Smooth muscle cell (in vitro differentiated cells): ENCODE measurements around the gene C6orf15. TPM values are rescaled to one million over a fixed set of nuclear protein-coding genes. Genes with fewer than 3 reads are reported as not detected.
A peak's percentile ranks its signal among the peaks of the same experiment; 100 is the strongest.

Experiments used
- DNase-seq: peaks from one replicate; lab custom pipeline; 2025; ENCODE audit not compliant: unreplicated experiment; lab: John Stamatoyannopoulos, UW
- H2AFZ ChIP-seq: fragments of 200-600 bp; sonication (generic); 2 replicates; pipeline ENCODE4 v1.6.0; 2016; ENCODE audit warnings: antibody characterized with exemption, low read depth, mild to moderate bottlenecking
- H3F3A ChIP-seq: fragments of 200-600 bp; sonication (generic); 2 replicates; pipeline ENCODE4 v1.6.0; 2017; ENCODE audit warnings: antibody characterized with exemption, low read depth
- H3K27ac ChIP-seq: fragments of 200-600 bp; sonication (generic); 2 replicates; pipeline ENCODE4 v1.5.1; 2016; ENCODE audit warnings: low read depth, mild to moderate bottlenecking
- H3K27me3 ChIP-seq: fragments of 200-600 bp; sonication (generic); 2 replicates; pipeline ENCODE4 v1.6.1; 2016; ENCODE audit warnings: low read depth, mild to moderate bottlenecking
- H3K36me3 ChIP-seq: fragments of 200-600 bp; sonication (generic); 2 replicates; pipeline ENCODE4 v1.5.1; 2016; ENCODE audit warnings: low read depth
- H3K4me1 ChIP-seq: fragments of 200-600 bp; sonication (generic); 2 replicates; pipeline ENCODE4 v1.5.1; 2016; ENCODE audit warnings: low read depth
- H3K4me2 ChIP-seq: fragments of 200-600 bp; sonication (generic); 2 replicates; pipeline ENCODE4 v1.6.0; 2016; ENCODE audit warnings: mild to moderate bottlenecking
- H3K4me3 ChIP-seq: fragments of 200-600 bp; sonication (generic); 2 replicates; pipeline ENCODE4 v1.5.1; 2016; ENCODE audit warnings: mild to moderate bottlenecking
- H3K79me2 ChIP-seq: fragments of 200-600 bp; sonication (generic); 2 replicates; pipeline ENCODE4 v1.6.0; 2016; ENCODE audit warnings: low read depth, mild to moderate bottlenecking
- H3K9ac ChIP-seq: fragments of 200-600 bp; sonication (generic); 2 replicates; pipeline ENCODE4 v1.6.0; 2016; ENCODE audit warnings: low read depth
- H3K9me3 ChIP-seq: fragments of 200-600 bp; sonication (generic); replicated peaks from 2 replicates; pipeline ENCODE4 v1.5.1; 2016; ENCODE audit warnings: low read depth
- H4K20me1 ChIP-seq: fragments of 200-600 bp; sonication (generic); 2 replicates; pipeline ENCODE4 v1.6.0; 2016; ENCODE audit warnings: low read depth
- CTCF ChIP-seq: fragments of 200-600 bp; sonication (generic); IDR thresholded peaks from 2 replicates; pipeline ENCODE4 v1.5.1; 2017; ENCODE audit warnings: borderline replicate concordance, mild to moderate bottlenecking, antibody characterized with exemption; ENCODE audit not compliant: insufficient read depth, poor library complexity, severe bottlenecking
- WGBS: methylation state at CpG from one replicate; pipeline ENCODE4 v1.1.7; 2016; ENCODE audit warnings: low lambda C conversion rate; 5-methylcytosine and 5-hydroxymethylcytosine counted together
- polyA plus RNA-seq: library from polyadenylated mRNA; unstranded; fragments of >200 nt; fragmentation: Nextera tagmentation; extraction: Ambion mirVana; gene quantifications from 2 replicates; pipeline ENCODE4 v1.2.1, GENCODE V29; 2016
- total RNA-seq: library from RNA; depleted of rRNA; stranded (reverse); fragments of >200 nt; gene quantifications from 2 replicates; pipeline ENCODE4 v1.2.3, GENCODE V29; 2014

The C6orf15 gene
- total and polyA plus RNA-seq, 2 experiments from 2014 or later, result 0.94 to 1.5 TPM

- WGBS, result 30% methylated on average over 22 of the region's 22 CpGs
- DNase-seq, result no peak
- H3K4me3 ChIP-seq, result no peak overlapping the region
Observed at GRCh38 chr6:31079656-31080261, 32.6 kb downstream of the C6orf15 start.

GRCh38 chr6:31076611-31077010 is 35.8 kb downstream of the C6orf15 start:
- H3K9me3 ChIP-seq, result no peaks in the 10 kb centered on the region
- H3K27ac ChIP-seq, result no peak overlapping the region
- H3K4me3 ChIP-seq, result no peak overlapping the region
- no peak overlapping the region for H3K4me2 ChIP-seq
- H3K4me1 ChIP-seq, result no peaks in the 10 kb centered on the region
- H3K36me3 ChIP-seq, result no peaks in the 10 kb centered on the region
- no peaks in the 10 kb centered on the region for H3K27me3 ChIP-seq
- H3F3A ChIP-seq, result no peaks in the 10 kb centered on the region
- 96% methylated on average over 4 of the region's 4 CpGs for WGBS
- no peak overlapping the region for H3K9ac ChIP-seq
- H4K20me1 ChIP-seq, result no peaks in the 10 kb centered on the region
- no peak for DNase-seq
- H3K79me2 ChIP-seq, result no peaks in the 10 kb centered on the region
- no peak for TF ChIP-seq CTCF
- no peak overlapping the region for H2AFZ ChIP-seq

More at GRCh38 chr6:31079656-31080261, 32.6 kb downstream of the C6orf15 start:
- Histone ChIP-seq H3K9ac (no peak overlapping the region), H4K20me1 (no peaks in the 10 kb centered on the region), H3F3A (peaks cover 2% of the 10 kb centered on the region), H3K79me2 (no peaks in the 10 kb centered on the region), H3K4me2 (peak overlapping the region; percentile 54), H3K4me1 (no peaks in the 10 kb centered on the region), H2AFZ (no peak overlapping the region), H3K27ac (no peak overlapping the region), H3K9me3 (no peaks in the 10 kb centered on the region), H3K27me3 (no peaks in the 10 kb centered on the region), H3K36me3 (no peaks in the 10 kb centered on the region)
- peak; percentile 73 for TF ChIP-seq CTCF

- Histone ChIP-seq H3K4me1 (peaks cover 6% of the 10 kb centered on the region), H3K79me2 (no peaks in the 10 kb centered on the region), H3K4me2 (no peak overlapping the region), H3K27ac (no peak overlapping the region), H3K9me3 (no peaks in the 10 kb centered on the region), H3K27me3 (no peaks in the 10 kb centered on the region), H3K4me3 (no peak overlapping the region), H2AFZ (no peak overlapping the region), H3K9ac (no peak overlapping the region), H3F3A (peaks cover under 1% of the 10 kb centered on the region), H4K20me1 (no peaks in the 10 kb centered on the region), H3K36me3 (no peaks in the 10 kb centered on the region)
- no peak for TF ChIP-seq CTCF
- WGBS, result 23% methylated on average over 1 of the region's 1 CpG
- no peak for DNase-seq
Observed at GRCh38 chr6:31075528-31075927, 36.8 kb downstream of the C6orf15 start.

GRCh38 chr6:31074401-31074800 is 38.0 kb downstream of the C6orf15 start:
- H4K20me1 ChIP-seq, result no peaks in the 10 kb centered on the region
- peaks cover 10% of the 10 kb centered on the region for H3K4me1 ChIP-seq
- no peak for DNase-seq
- no peak for TF ChIP-seq CTCF
- no peaks in the 10 kb centered on the region for H3K27me3 ChIP-seq
- peaks cover 4% of the 10 kb centered on the region for H3F3A ChIP-seq
- H3K36me3 ChIP-seq, result no peaks in the 10 kb centered on the region
- no peaks in the 10 kb centered on the region for H3K9me3 ChIP-seq
- WGBS, result 45% methylated on average over 4 of the region's 4 CpGs
- H3K4me3 ChIP-seq, result no peak overlapping the region
- H3K79me2 ChIP-seq, result no peaks in the 10 kb centered on the region
- H3K27ac ChIP-seq, result no peak overlapping the region
- no peak overlapping the region for H3K4me2 ChIP-seq
- no peak overlapping the region for H3K9ac ChIP-seq
- H2AFZ ChIP-seq, result no peak overlapping the region
